HG03066 (cell line): ENCODE measurements around the gene TBC1D8B.

ENCODE experiments used
- ATAC-seq: cut with Tn5 transposase; IDR thresholded peaks from one replicate; pipeline ENCODE4 v1.9.1; 2021; ENCODE audit warnings: low read depth; ENCODE audit not compliant: unreplicated experiment

Gene TBC1D8B

GRCh38 chrX:106894978-106895452, 92.5 kb downstream of the TBC1D8B start:
- no peak for ATAC-seq

GRCh38 chrX:106897259-106897658, 94.8 kb downstream of the TBC1D8B start:
- no peak for ATAC-seq

GRCh38 chrX:106898462-106898861, 96.0 kb downstream of the TBC1D8B start:
- ATAC-seq: no peak

GRCh38 chrX:106899276-106899675, 96.8 kb downstream of the TBC1D8B start:
- ATAC-seq: no peak

- ATAC-seq: no peak
Observed at GRCh38 chrX:106899841-106900240, 97.4 kb downstream of the TBC1D8B start.

GRCh38 chrX:106901341-106901740, 98.9 kb downstream of the TBC1D8B start:
- no peak for ATAC-seq

- ATAC-seq: no peak
Observed at GRCh38 chrX:106901781-106902219, 99.3 kb downstream of the TBC1D8B start.

- no peak for ATAC-seq
Observed at GRCh38 chrX:106902684-106903083, 100.2 kb downstream of the TBC1D8B start.

- ATAC-seq: no peak
Observed at GRCh38 chrX:106903291-106903824, 100.9 kb downstream of the TBC1D8B start, which contains the start of gene RIPPLY1. TSS of gene RIPPLY1 (minus strand) at chrX:106903341. CDS start at chrX:106903287, 54 bp downstream.

GRCh38 chrX:106903856-106904528, 101.5 kb downstream of the TBC1D8B start:
- no peak for ATAC-seq

GRCh38 chrX:106905064-106905708, 102.7 kb downstream of the TBC1D8B start:
- no peak for ATAC-seq

GRCh38 chrX:106906361-106906760, 103.9 kb downstream of the TBC1D8B start:
- ATAC-seq: no peak

GRCh38 chrX:106912864-106913263, 110.4 kb downstream of the TBC1D8B start:
- no peak for ATAC-seq

GRCh38 chrX:106917830-106918500, 115.5 kb downstream of the TBC1D8B start:
- no peak for ATAC-seq

- ATAC-seq: no peak
Observed at GRCh38 chrX:106919932-106920452, 117.5 kb downstream of the TBC1D8B start, which contains the start of gene CLDN2. TSS of gene CLDN2 (plus strand) at chrX:106920402. CDS start at chrX:106928229, 7,827 bp downstream.

- ATAC-seq: no peak
Observed at GRCh38 chrX:106921637-106922036, 119.2 kb downstream of the TBC1D8B start.
